SH-SY5Y (cell line): Measurements from ENCODE around the gene WRAP73.

Experiments
- GATA2 ChIP-seq: IDR thresholded peaks from 2 replicates; pipeline ENCODE4 v1.6.1; 2011; ENCODE audit warnings: mild to moderate bottlenecking, low read depth, low read length
- GATA3 ChIP-seq: IDR thresholded peaks from 2 replicates; pipeline ENCODE4 v1.6.1; 2011; ENCODE audit warnings: low read depth, mild to moderate bottlenecking, low read length, moderate library complexity

DNA sequence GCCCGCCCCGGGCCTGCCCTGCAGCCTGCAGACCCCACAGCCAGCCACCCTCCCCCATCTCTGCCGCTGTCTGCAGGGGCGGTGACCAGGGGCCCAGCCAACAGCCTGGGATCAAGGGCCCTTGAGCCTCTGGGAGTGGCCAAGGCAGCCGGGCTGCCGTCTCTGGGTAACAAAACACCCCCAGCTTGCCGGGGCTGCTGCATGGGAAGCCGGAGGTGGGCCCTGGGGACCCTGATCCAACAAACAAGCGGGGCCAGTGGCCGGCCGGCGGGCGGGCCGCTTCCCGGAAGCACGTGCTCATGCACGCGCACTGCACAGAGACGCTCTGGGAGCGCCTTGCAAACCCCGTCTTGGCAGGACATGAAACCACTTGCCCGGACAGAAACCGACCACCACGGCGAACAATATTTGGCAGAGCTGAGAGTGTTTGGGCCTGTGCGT lies 51.8 kb downstream of the WRAP73 start:
- no peak for TF ChIP-seq GATA2
- no peak for TF ChIP-seq GATA3
